PFSK-1 (cell line): ENCODE data around the gene DNAJC18. TPM values are rescaled to one million over a fixed set of nuclear protein-coding genes. Genes with fewer than 3 reads are reported as not detected.
A peak's percentile ranks its signal among the peaks of the same experiment; 100 is the strongest.

Experiments
- FOXP2 ChIP-seq: optimal IDR thresholded peaks from 2 replicates; pipeline ENCODE3; 2011; ENCODE audit warnings: borderline replicate concordance, control low read depth, inconsistent platforms; ENCODE audit not compliant: insufficient read depth; ENCODE audit errors: extremely low read length, extremely low read depth
- POLR2AphosphoS5 ChIP-seq: IDR thresholded peaks from 2 replicates; pipeline ENCODE4 v1.6.1; 2012; ENCODE audit warnings: low read depth, mild to moderate bottlenecking, control low read depth, low read length, moderate library complexity
- SIN3A ChIP-seq: IDR thresholded peaks from 2 replicates; pipeline ENCODE4 v1.6.1; 2012; ENCODE audit warnings: mild to moderate bottlenecking, low read length, moderate library complexity, borderline replicate concordance; ENCODE audit not compliant: insufficient read depth
- TAF1 ChIP-seq: IDR thresholded peaks from 2 replicates; pipeline ENCODE4 v1.6.1; 2012; ENCODE audit warnings: low read length, control low read depth, borderline replicate concordance; ENCODE audit not compliant: insufficient read depth
- polyA plus RNA-seq: library from polyadenylated mRNA; unstranded; fragments of >200 nt; gene quantifications from one replicate; pipeline ENCODE4 v1.2.1, GENCODE V29; 2012; ENCODE audit warnings: low read depth, missing spikeins; ENCODE audit not compliant: insufficient read length
- TF ChIP-seq, protein P1 (sequence below), 2 experiments: IDR thresholded peaks; 2 replicates each; pipeline versions ENCODE4 v1.6.1 to v1.8.0; 2011 to 2012; ENCODE audit warnings: low read depth in 2 of 2, low read length in 2 of 2, control low read depth in 1 of 2, inconsistent platforms in 1 of 2, mild to moderate bottlenecking in 1 of 2, moderate library complexity in 1 of 2; ENCODE audit not compliant: insufficient read depth in 1 of 2

The DNAJC18 gene
- polyA plus RNA-seq: 18.6 TPM

- 0 out of 2 replicates have a peak, but pooled peaks have one; percentile 45 for TF ChIP-seq TAF1
- TF ChIP-seq, protein P1, sequence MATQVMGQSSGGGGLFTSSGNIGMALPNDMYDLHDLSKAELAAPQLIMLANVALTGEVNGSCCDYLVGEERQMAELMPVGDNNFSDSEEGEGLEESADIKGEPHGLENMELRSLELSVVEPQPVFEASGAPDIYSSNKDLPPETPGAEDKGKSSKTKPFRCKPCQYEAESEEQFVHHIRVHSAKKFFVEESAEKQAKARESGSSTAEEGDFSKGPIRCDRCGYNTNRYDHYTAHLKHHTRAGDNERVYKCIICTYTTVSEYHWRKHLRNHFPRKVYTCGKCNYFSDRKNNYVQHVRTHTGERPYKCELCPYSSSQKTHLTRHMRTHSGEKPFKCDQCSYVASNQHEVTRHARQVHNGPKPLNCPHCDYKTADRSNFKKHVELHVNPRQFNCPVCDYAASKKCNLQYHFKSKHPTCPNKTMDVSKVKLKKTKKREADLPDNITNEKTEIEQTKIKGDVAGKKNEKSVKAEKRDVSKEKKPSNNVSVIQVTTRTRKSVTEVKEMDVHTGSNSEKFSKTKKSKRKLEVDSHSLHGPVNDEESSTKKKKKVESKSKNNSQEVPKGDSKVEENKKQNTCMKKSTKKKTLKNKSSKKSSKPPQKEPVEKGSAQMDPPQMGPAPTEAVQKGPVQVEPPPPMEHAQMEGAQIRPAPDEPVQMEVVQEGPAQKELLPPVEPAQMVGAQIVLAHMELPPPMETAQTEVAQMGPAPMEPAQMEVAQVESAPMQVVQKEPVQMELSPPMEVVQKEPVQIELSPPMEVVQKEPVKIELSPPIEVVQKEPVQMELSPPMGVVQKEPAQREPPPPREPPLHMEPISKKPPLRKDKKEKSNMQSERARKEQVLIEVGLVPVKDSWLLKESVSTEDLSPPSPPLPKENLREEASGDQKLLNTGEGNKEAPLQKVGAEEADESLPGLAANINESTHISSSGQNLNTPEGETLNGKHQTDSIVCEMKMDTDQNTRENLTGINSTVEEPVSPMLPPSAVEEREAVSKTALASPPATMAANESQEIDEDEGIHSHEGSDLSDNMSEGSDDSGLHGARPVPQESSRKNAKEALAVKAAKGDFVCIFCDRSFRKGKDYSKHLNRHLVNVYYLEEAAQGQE (IDR thresholded peaks at IDR 0.05; ENCODE audit: insufficient read depth in 1 of 2, low read depth in 2 of 2, low read length in 2 of 2): no peak
- peak; percentile 33; the same call in 1 of the 2 replicates for TF ChIP-seq POLR2AphosphoS5
- TF ChIP-seq SIN3A: no peak
- TF ChIP-seq FOXP2: no peak
Measured at GRCh38 chr5:139439013-139439903, at the start of gene DNAJC18. TSS of gene DNAJC18 (minus strand) at chr5:139439525. CDS start at chr5:139439445, 80 bp downstream.

- TF ChIP-seq TAF1: no peak
- no peak for TF ChIP-seq POLR2AphosphoS5
- TF ChIP-seq FOXP2: no peak
- TF ChIP-seq, protein P1 (IDR thresholded peaks at IDR 0.05; ENCODE audit: insufficient read depth in 1 of 2, low read depth in 2 of 2, low read length in 2 of 2): no peak
- no peak for TF ChIP-seq SIN3A
Measured at GRCh38 chr5:139488260-139488659, 48.9 kb upstream of the DNAJC18 start.

GRCh38 chr5:139486201-139486600 lies 46.9 kb upstream of the DNAJC18 start:
- TF ChIP-seq FOXP2 (no peak), TAF1 (no peak), POLR2AphosphoS5 (no peak), SIN3A (no peak)
- TF ChIP-seq, protein P1 (IDR thresholded peaks at IDR 0.05; ENCODE audit: insufficient read depth in 1 of 2, low read depth in 2 of 2, low read length in 2 of 2): no peak

GRCh38 chr5:139482050-139482889 lies 42.9 kb upstream of the DNAJC18 start, which contains the start of gene STING1:
TSS of gene STING1 (minus strand) at chr5:139482758. CDS start at chr5:139481704, 1,054 bp downstream.
- TF ChIP-seq FOXP2: no peak
- TF ChIP-seq TAF1: no peak
- TF ChIP-seq POLR2AphosphoS5: no peak; the same call in 1 of the 2 replicates
- TF ChIP-seq, protein P1 (IDR thresholded peaks at IDR 0.05; ENCODE audit: insufficient read depth in 1 of 2, low read depth in 2 of 2, low read length in 2 of 2): peak in 1 of 2 experiments; percentile 49; a peak in 1 of 4 replicates
- 0 out of 2 replicates have a peak, but pooled peaks have one; percentile 34 for TF ChIP-seq SIN3A
